Measurements from ENCODE around the gene PYGO1. TPM values are rescaled to one million over a fixed set of nuclear protein-coding genes. Genes with fewer than 3 reads are reported as not detected.
A peak's percentile ranks its signal among the peaks of the same experiment; 100 is the strongest.

The PYGO1 gene
- polyA plus RNA-seq, 3 donors = not detected

DNA sequence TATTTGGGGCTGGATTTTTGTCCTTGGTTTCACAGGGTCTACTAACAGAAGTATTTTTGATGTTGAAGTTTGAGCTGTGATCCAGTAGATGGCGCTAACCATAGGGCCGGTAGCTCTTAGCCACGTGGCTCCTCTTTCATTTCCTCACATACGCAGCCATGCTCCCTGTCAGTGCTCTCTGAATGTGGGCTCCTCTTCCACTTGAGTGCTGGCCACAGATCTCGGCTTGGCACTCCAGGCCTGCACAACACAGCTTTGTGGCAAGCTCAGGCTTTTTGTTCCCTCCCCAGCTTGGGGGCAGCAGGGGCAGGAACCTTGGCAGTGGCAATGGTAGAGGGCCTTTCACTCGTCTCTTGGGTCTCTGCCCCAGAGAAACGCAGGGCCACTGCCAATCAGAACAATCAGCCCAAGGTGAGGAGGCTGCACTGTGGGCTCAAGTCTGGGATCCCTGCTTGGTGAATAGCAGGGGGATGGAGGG is 61.5 kb downstream of the PYGO1 start:
- WGBS (ENCODE audit: insufficient coverage) = 73% methylated on average over 4 of the region's 7 CpGs
- Histone ChIP-seq H3K4me2 (replicated peaks; ENCODE audit: extremely low read depth, low read length, poor library complexity, severe bottlenecking) (peak overlapping the region; percentile 24), H3K4me3 (replicated peaks in 1 of 3; ENCODE audit: low read depth in 2 of 3, low read length in 3 of 3) (no peak overlapping the region), H2AFZ (ENCODE audit: insufficient read depth, low read depth, low read length, poor library complexity, severe bottlenecking) (peak overlapping the region; percentile 64), H4K20me1 (ENCODE audit: insufficient read depth, low read length) (no peaks in the 10 kb centered on the region), H3K27ac (ENCODE audit: low read depth in 1 of 2, low read length in 2 of 2) (no peak overlapping the region), H3K4me1 (ENCODE audit: control insufficient read depth in 1 of 2, insufficient read depth in 2 of 2, low read length in 2 of 2) (no peaks in the 10 kb centered on the region), H3K9me3 (replicated peaks in 1 of 2; ENCODE audit: control insufficient read depth in 1 of 2, insufficient read depth in 1 of 2, low read length in 2 of 2) (no peaks in the 10 kb centered on the region), H3K36me3 (replicated peaks in 1 of 2; ENCODE audit: control insufficient read depth in 1 of 2, insufficient read depth in 2 of 2, low read length in 2 of 2) (no peaks in the 10 kb centered on the region), H3K9ac (ENCODE audit: insufficient read depth, low read length, poor library complexity, severe bottlenecking) (no peak overlapping the region), H3K79me2 (ENCODE audit: insufficient read depth, low read length) (no peaks in the 10 kb centered on the region), H3K27me3 (ENCODE audit: control insufficient read depth in 2 of 2, insufficient read depth in 2 of 2, low read length in 2 of 2) (no peaks in the 10 kb centered on the region)
- peaks cover 0 to 1% (median 0%) of the 10 kb centered on the region in 7 donors for H3K9me3 Mint-ChIP-seq
- H3K27me3 Mint-ChIP-seq (ENCODE audit: low read depth in 3 of 3) = peaks cover 0 to 13% (median 13%) of the 10 kb centered on the region in 3 donors
- peak; percentile 32 to 59 (median 48) for DNase-seq
- TF ChIP-seq, protein P1, sequence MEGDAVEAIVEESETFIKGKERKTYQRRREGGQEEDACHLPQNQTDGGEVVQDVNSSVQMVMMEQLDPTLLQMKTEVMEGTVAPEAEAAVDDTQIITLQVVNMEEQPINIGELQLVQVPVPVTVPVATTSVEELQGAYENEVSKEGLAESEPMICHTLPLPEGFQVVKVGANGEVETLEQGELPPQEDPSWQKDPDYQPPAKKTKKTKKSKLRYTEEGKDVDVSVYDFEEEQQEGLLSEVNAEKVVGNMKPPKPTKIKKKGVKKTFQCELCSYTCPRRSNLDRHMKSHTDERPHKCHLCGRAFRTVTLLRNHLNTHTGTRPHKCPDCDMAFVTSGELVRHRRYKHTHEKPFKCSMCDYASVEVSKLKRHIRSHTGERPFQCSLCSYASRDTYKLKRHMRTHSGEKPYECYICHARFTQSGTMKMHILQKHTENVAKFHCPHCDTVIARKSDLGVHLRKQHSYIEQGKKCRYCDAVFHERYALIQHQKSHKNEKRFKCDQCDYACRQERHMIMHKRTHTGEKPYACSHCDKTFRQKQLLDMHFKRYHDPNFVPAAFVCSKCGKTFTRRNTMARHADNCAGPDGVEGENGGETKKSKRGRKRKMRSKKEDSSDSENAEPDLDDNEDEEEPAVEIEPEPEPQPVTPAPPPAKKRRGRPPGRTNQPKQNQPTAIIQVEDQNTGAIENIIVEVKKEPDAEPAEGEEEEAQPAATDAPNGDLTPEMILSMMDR (IDR thresholded peaks at IDR 0.05) = peak; percentile 71
- H3K36me3 Mint-ChIP-seq = no peaks in the 10 kb centered on the region
- intact Hi-C loops (cut with micrococcal nuclease) = no loop called here
- no peak overlapping the region for H3K4me3 Mint-ChIP-seq
- no peak overlapping the region for H3K27ac Mint-ChIP-seq
- H3K4me1 Mint-ChIP-seq = peaks cover 4% of the 10 kb centered on the region

DNA sequence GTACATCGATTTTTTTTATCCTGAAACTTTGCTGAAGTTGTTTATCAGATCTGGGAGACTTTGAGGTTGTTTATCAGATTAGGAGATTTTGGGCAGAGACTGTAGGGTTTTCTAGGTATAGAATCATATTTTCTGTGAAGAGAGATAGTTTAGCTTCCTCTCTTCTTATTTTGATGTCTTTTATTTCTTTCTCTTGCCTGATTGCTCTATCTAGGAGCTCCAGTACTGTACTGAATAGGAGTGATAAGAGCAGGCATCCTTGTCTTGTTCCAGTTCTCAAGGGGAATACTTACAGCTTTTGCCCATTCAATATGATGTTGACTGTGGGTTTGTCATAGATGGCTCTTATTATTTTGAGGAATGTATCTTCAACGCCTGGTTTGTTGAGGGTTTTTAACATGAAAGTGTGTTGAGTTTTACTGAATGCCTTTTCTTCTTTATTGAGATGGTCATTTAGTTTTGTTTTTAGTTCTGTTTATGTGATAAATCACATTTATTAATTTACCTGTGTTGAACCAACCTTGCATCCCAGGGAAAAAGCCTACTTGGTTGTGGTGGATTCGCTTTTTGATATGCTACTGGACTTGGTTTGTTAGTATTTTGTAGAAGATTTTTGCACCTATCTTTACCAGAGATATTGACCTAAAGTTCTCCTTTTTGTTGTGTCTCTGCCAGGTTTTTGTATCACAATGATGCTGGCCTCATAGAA is 65.2 kb downstream of the PYGO1 start:
- peaks cover 0 to 3% (median 0%) of the 10 kb centered on the region in 7 donors for H3K9me3 Mint-ChIP-seq
- no peak overlapping the region for H3K4me3 ChIP-seq (replicated peaks in 1 of 3; ENCODE audit: low read depth in 2 of 3, low read length in 3 of 3)
- H2AFZ ChIP-seq (ENCODE audit: insufficient read depth, low read depth, low read length, poor library complexity, severe bottlenecking) = no peak overlapping the region
- no peaks in the 10 kb centered on the region for H4K20me1 ChIP-seq (ENCODE audit: insufficient read depth, low read length)
- no peaks in the 10 kb centered on the region for H3K4me1 ChIP-seq (ENCODE audit: control insufficient read depth in 1 of 2, insufficient read depth in 2 of 2, low read length in 2 of 2)
- H3K36me3 Mint-ChIP-seq = no peaks in the 10 kb centered on the region
- no peak overlapping the region for H3K27ac Mint-ChIP-seq
- no peak overlapping the region for H3K4me2 ChIP-seq (replicated peaks; ENCODE audit: extremely low read depth, low read length, poor library complexity, severe bottlenecking)
- H3K79me2 ChIP-seq (ENCODE audit: insufficient read depth, low read length) = no peaks in the 10 kb centered on the region
- 93% methylated on average over 2 of the region's 3 CpGs for WGBS (ENCODE audit: insufficient coverage)
- intact Hi-C loops (cut with micrococcal nuclease) = no loop called here
- no peak overlapping the region for H3K4me3 Mint-ChIP-seq
- H3K36me3 ChIP-seq (replicated peaks in 1 of 2; ENCODE audit: control insufficient read depth in 1 of 2, insufficient read depth in 2 of 2, low read length in 2 of 2) = no peaks in the 10 kb centered on the region
- H3K9me3 ChIP-seq (replicated peaks in 1 of 2; ENCODE audit: control insufficient read depth in 1 of 2, insufficient read depth in 1 of 2, low read length in 2 of 2) = no peaks in the 10 kb centered on the region
- TF ChIP-seq, protein P1 (IDR thresholded peaks at IDR 0.05) = no peak
- DNase-seq = no peak
- no peaks in the 10 kb centered on the region for H3K27me3 ChIP-seq (ENCODE audit: control insufficient read depth in 2 of 2, insufficient read depth in 2 of 2, low read length in 2 of 2)
- peaks cover 4% of the 10 kb centered on the region for H3K4me1 Mint-ChIP-seq
- H3K9ac ChIP-seq (ENCODE audit: insufficient read depth, low read length, poor library complexity, severe bottlenecking) = no peak overlapping the region
- no peak overlapping the region for H3K27ac ChIP-seq (ENCODE audit: low read depth in 1 of 2, low read length in 2 of 2)
- peaks cover 2 to 23% (median 16%) of the 10 kb centered on the region in 3 donors for H3K27me3 Mint-ChIP-seq (ENCODE audit: low read depth in 3 of 3)
